Loucy (cell line): ENCODE results near the gene LETM1.
A peak's percentile ranks its signal among the peaks of the same experiment; 100 is the strongest.

Source experiments
- EZH2phosphoT487 ChIP-seq: fragments of 200-600 bp; IDR thresholded peaks from 2 replicates; pipeline ENCODE4 v1.6.1; 2018; ENCODE audit warnings: antibody characterized with exemption, mild to moderate bottlenecking, moderate library complexity, borderline replicate concordance
- TF ChIP-seq, protein P1 (sequence below): fragments of 200-600 bp; sonication (generic); conservative IDR thresholded peaks from 2 replicates; pipeline ENCODE4 v1.5.1; 2014; ENCODE audit warnings: mild to moderate bottlenecking, antibody characterized with exemption, low read length

DNA sequence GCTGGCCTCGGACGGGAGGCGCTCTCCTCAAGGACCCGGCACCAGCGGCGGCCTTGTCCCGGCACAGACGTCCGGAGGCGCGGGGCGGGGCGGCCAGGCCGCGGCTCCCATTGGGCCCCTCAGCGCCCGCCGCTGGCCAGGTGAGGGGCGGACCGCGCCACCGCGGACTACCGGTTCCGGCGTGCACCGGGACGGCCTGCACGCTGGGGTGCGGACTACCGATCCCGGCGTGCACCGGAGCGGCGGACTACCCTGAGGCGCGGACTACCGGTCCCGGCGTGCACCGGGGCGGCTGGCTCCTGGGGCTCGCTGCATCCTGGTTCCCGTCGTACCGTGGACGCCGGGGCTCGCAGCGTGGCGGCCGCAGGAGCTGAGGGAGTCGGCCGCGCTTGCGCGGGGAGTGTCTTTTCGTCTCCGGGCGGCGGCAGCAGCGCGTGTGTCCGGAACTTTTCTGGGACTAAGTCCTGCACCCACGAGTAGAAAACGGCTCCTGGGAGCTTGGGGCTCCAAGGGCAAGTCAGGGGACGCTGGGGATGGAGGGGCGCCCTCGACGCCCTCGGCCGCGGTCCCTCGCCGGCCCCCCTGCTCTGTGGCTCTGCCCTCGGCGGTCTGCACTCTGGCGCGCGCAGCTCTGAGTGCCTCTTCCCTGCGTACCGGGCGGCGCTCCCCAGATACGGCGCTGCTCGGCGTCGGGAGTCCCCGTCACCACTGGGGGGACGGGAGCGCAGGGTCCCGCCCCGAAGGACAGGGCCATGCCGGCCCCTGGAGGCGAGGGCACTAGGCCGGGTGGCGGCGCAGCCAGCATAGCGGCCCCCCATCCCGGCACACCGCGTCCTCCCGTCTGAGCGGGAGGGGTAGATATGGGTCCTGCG is at the start of gene LETM1:
- TF ChIP-seq, protein P1, sequence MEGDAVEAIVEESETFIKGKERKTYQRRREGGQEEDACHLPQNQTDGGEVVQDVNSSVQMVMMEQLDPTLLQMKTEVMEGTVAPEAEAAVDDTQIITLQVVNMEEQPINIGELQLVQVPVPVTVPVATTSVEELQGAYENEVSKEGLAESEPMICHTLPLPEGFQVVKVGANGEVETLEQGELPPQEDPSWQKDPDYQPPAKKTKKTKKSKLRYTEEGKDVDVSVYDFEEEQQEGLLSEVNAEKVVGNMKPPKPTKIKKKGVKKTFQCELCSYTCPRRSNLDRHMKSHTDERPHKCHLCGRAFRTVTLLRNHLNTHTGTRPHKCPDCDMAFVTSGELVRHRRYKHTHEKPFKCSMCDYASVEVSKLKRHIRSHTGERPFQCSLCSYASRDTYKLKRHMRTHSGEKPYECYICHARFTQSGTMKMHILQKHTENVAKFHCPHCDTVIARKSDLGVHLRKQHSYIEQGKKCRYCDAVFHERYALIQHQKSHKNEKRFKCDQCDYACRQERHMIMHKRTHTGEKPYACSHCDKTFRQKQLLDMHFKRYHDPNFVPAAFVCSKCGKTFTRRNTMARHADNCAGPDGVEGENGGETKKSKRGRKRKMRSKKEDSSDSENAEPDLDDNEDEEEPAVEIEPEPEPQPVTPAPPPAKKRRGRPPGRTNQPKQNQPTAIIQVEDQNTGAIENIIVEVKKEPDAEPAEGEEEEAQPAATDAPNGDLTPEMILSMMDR, result peak; percentile 32; the same call in 1 of the 2 replicates
- TF ChIP-seq EZH2phosphoT487, result no peak
